UCSD-AML1 (cell line): ENCODE results near the gene NPY5R.

Experiments
- DNase-seq: peaks from one replicate; lab custom pipeline; 2025; ENCODE audit not compliant: unreplicated experiment; lab: John Stamatoyannopoulos, UW

NPY5R gene

GRCh38 chr4:163384926-163385325, 41.2 kb downstream of the NPY5R start:
- no peak for DNase-seq

GRCh38 chr4:163385466-163385865, 41.8 kb downstream of the NPY5R start:
- DNase-seq: no peak

GRCh38 chr4:163391756-163392155, 48.1 kb downstream of the NPY5R start:
- DNase-seq: no peak

- no peak for DNase-seq
These were observed 48.6 kb downstream of the NPY5R start for GRCh38 chr4:163392328-163392727.

GRCh38 chr4:163393471-163393870, 49.8 kb downstream of the NPY5R start:
- DNase-seq: no peak

GRCh38 chr4:163395055-163395454, 51.4 kb downstream of the NPY5R start:
- no peak for DNase-seq

GRCh38 chr4:163395758-163396157, 52.1 kb downstream of the NPY5R start:
- DNase-seq: no peak

- no peak for DNase-seq
These were observed 54.5 kb downstream of the NPY5R start for GRCh38 chr4:163398238-163398637.

- DNase-seq: no peak
These were observed 57.2 kb downstream of the NPY5R start for GRCh38 chr4:163400911-163401310.
